Body of pancreas (tissue), 4 donors: Measurements from ENCODE around the gene FOXL3.

ENCODE experiments used
- CTCF ChIP-seq, 7 experiments: fragments of 450-650 bp in 4 of 7; fragments of 200-600 bp in 3 of 7; sonication (generic) in 3 of 7; IDR thresholded peaks; one replicate each; pipeline ENCODE4 v1.5.1; 2016 to 2019; ENCODE audit warnings: antibody characterized with exemption in 7 of 7
- POLR2A ChIP-seq, 3 donors: fragments of 450-650 bp; IDR thresholded peaks; one replicate each; pipeline ENCODE4 v1.6.1; 2016; ENCODE audit warnings: antibody characterized with exemption in 3 of 3, mild to moderate bottlenecking in 2 of 3

DNA sequence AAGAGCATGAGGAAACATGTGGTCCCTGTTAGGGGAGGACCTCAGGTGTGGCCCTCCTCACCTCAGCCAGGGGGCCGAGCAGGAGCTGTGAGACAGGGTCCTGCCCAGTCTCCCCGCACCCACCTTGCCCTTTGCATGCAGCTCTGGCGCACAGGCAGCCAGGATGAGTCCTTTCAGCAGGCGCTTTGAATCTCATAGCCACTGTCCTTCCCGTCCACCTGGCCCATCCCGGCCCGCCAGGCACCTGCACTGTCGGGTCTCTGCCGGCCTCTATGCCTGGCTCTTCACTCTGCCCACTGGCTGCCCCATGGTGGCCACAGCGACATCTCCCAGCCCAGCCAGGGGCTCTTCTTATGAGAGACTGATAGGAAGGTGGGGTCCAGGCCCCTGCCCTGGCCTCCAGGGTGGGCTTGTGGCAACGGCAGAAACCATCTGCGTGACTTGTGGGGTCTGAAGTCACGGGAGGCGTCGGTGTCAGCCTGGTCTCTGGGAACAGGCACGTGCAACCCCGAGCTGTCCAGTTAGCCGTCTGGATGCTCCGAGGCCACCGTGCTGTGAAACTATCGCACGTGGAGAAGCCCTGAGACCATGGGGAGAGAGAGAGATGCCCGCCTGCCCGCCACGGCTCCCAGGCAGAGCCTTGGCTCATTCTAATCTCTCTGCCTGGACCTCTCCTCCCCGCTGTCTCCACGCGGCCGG is 37.4 kb downstream of the FOXL3 start:
- peak in 4 of 7 experiments; percentile 15 to 42 (median 20) for TF ChIP-seq CTCF (IDR thresholded peaks at IDR 0.05)
- TF ChIP-seq POLR2A (IDR thresholded peaks at IDR 0.05) = no peak
